ENCODE measurements around the gene HRAS.
A peak's percentile ranks its signal among the peaks of the same experiment; 100 is the strongest.
"Not testable (repeated sequence)": the region's sequence is repeated elsewhere in the genome, so short reads cannot be mapped to it uniquely, and the experiment has no call there.

Gene HRAS

DNA sequence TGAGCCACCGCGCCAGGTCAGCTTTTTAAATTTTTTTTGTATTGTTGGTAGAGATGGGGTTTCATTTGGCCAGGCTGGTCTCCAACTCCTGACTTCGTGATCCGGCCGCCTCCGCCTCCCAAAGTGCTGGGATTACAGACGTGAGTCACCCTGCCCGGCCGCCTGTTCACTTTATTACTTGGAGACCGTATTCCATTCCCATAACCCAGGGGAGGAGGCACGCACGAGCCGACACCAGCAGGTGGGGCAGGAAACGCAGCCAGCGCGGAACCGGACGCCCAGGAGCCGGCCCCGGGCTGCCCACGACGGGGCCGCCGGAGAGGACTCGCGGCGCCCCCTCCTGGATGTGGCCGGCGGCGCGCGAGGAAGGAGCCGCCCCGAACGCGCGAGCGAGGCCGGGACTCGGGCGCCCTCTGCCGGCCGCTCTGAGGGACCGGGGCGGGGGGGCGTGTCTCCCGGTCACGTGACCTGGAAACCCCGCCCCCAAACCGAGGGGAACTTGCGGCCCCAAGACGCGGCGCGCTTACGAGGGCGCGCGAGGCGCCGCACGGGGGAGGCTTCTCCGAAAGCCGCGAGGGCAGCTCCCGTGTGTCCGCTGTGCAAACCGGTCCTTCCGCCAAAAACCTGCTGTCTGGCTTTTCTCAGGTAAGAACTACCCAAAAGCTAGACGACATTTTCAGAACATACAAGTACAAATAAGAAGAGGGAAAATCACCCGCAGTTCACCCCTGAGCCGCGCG is 16.7 kb downstream of the HRAS start:
- Histone ChIP-seq H3K36me3 (replicated peaks) (peaks cover 4% of the 10 kb centered on the region), H3K4me3 (ENCODE audit: low read depth, low read length) (no peak overlapping the region), H3K27me3 (replicated peaks) (no peaks in the 10 kb centered on the region), H3K27ac (peak overlapping the region; percentile 56)
- DNase-seq = peak; percentile 92
- in situ Hi-C loops (cut with HindIII; ENCODE audit: low pct_ligation_motif_present, low sequenced_read_pairs) = no loop called here
- TF ChIP-seq, protein P1, sequence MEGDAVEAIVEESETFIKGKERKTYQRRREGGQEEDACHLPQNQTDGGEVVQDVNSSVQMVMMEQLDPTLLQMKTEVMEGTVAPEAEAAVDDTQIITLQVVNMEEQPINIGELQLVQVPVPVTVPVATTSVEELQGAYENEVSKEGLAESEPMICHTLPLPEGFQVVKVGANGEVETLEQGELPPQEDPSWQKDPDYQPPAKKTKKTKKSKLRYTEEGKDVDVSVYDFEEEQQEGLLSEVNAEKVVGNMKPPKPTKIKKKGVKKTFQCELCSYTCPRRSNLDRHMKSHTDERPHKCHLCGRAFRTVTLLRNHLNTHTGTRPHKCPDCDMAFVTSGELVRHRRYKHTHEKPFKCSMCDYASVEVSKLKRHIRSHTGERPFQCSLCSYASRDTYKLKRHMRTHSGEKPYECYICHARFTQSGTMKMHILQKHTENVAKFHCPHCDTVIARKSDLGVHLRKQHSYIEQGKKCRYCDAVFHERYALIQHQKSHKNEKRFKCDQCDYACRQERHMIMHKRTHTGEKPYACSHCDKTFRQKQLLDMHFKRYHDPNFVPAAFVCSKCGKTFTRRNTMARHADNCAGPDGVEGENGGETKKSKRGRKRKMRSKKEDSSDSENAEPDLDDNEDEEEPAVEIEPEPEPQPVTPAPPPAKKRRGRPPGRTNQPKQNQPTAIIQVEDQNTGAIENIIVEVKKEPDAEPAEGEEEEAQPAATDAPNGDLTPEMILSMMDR (IDR thresholded peaks at IDR 0.05; ENCODE audit: low read depth, low read length, missing control alignments) = peak; percentile 57

DNA sequence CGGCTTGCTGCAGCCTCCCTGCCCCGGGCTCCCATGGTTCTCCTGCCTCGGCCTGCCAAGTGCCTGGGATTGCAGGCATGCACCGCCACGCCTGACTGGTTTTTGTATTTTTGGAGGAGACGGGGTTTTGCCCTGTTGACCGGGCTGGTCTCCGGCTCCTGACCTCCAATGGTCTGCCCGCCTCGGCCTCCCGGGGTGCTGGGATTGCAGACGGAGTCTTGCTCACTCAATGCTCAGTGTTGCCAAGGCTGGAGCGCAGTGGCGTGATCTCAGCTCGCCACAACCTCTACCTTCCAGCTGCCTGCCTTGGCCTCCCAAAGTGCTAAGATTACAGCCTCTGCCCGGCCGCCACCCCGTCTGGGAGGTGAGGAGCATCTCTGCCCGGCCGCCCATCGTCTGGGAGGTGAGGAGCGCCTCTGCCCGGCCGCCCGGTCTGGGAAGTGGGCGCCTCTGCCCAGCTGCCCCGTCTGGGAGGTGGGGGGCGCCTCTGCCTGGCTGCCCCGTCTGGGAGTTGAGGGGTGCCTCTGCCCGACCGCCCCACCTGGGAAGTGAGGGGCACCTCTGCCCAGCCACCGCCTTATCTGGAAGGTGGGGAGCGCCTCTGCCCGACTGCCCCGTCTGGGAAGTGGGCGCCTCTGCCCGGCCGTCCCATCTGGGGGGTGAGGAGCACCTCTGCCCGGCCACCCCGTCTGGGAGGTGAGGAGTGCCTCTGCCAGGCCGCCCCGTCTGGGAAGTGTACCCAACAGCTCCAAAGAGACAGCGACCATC is 18.3 kb downstream of the HRAS start:
- H3K27me3 ChIP-seq (replicated peaks); H3K27ac ChIP-seq; H3K36me3 ChIP-seq (replicated peaks); DNase-seq; in situ Hi-C loops (cut with HindIII; ENCODE audit: low pct_ligation_motif_present, low sequenced_read_pairs); H3K4me3 ChIP-seq (ENCODE audit: low read depth, low read length): not testable (repeated sequence)

DNA sequence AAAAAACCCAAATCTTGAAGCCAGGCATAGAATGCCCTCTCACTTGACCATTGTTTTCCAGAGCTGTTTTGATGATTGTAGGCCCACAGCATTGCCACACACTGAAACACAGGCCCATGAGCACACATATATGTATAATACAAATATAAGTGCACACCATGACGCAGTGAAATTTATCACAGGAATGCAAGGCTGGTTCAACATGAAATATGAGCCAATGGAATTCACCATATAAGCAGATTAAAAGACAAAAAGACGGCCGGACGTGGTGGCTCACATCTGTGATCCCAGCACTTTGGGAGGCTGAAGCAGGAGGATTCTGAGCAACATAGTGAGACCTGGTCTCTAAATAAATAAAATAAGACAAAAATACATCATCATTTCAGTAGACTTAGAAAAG is 19.0 kb downstream of the HRAS start:
- no peaks in the 10 kb centered on the region for H3K27me3 ChIP-seq (replicated peaks)
- DNase-seq = no peak
- no peak overlapping the region for H3K27ac ChIP-seq
- TF ChIP-seq, protein P1 (IDR thresholded peaks at IDR 0.05; ENCODE audit: low read depth, low read length, missing control alignments) = no peak
- in situ Hi-C loops (cut with HindIII; ENCODE audit: low pct_ligation_motif_present, low sequenced_read_pairs) = no loop called here
- H3K4me3 ChIP-seq (ENCODE audit: low read depth, low read length) = no peak overlapping the region
- H3K36me3 ChIP-seq (replicated peaks) = peaks cover 4% of the 10 kb centered on the region

DNA sequence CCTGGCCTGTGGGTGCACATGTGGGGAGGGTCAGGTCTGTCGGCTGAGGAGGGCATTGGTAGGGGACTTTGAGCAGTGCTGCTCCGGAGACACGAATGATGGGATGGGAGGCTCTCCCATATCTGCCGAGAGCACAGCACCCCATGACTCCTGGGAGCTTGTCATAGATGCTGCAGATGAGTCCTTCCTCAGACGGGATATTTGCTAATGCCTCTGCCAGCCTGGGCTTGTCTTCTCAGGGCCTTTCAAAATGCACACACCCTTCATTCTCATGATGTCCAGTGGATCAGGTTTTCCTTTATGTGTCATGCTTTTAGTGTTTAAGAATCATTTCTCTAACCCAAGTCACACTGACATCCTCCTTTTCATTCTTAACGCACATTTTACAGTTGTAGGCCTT is 20.2 kb downstream of the HRAS start:
- Histone ChIP-seq H3K27me3 (replicated peaks) (no peaks in the 10 kb centered on the region), H3K4me3 (ENCODE audit: low read depth, low read length) (no peak overlapping the region), H3K36me3 (replicated peaks) (peaks cover 4% of the 10 kb centered on the region), H3K27ac (no peak overlapping the region)
- DNase-seq = no peak
- TF ChIP-seq, protein P1 (IDR thresholded peaks at IDR 0.05; ENCODE audit: low read depth, low read length, missing control alignments) = no peak
- in situ Hi-C loops (cut with HindIII; ENCODE audit: low pct_ligation_motif_present, low sequenced_read_pairs) = no loop called here

DNA sequence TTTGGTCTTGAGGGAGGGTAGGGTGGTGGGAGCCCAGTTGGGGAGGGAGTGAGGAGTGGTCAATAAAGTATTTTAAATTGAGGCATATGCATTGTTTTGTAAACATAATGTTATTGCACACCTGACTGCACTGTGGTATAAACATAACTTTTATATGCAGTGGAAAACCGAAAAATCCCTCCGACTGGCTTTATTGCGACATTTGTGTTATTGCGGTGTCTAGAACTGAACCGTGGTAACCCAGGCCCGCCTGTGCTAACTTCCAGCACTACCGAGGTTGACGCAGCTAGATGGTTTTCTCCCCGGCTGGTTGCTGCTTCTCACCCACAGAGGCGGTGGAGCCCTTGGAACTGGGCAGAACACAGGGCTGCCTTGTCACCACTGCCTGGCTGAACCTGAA is 20.8 kb downstream of the HRAS start:
- no peak for DNase-seq
- no peak overlapping the region for H3K4me3 ChIP-seq (ENCODE audit: low read depth, low read length)
- TF ChIP-seq, protein P1 (IDR thresholded peaks at IDR 0.05; ENCODE audit: low read depth, low read length, missing control alignments) = no peak
- H3K27me3 ChIP-seq (replicated peaks) = no peaks in the 10 kb centered on the region
- in situ Hi-C loops (cut with HindIII; ENCODE audit: low pct_ligation_motif_present, low sequenced_read_pairs) = no loop called here
- H3K27ac ChIP-seq = no peak overlapping the region
- H3K36me3 ChIP-seq (replicated peaks) = peaks cover 4% of the 10 kb centered on the region

DNA sequence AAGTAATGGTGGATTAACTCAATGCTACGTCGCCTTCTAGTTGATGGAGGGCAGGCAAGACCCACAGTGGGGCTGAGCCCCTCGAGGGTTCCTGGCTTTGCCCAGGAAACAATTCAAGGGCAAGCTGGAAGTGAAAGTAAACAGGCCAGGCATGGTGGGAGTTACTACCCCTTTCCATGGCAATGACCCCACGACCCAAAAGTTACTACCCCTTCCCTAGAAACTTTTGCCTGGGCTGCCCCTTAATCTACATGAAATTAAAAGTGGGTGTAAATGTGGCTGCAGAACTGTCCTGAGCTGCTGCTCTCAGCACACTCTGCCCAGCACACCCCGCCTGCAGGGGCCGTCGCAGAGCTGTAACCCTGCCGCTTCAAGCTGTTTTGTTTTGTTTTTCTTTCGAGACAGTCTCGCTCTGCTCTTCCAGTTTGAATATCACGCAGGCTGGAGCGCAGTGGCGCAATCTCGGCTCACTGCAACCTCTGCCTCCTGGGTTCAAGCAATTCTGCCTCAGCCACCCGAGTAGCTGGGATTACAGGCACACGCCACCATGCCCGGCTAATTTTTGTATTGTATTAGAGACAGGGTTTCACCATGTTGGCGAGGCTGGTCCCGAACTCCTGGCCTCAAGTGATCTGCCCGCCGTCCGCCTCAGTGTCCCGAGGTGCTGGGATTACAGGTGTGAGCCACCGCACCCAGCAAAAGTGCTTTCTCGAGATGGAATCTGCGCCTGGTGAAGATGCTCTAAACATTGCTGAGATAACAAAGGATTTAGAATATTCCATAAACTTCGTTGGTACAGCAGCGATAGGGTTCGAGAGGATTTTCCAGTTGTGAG is 22.4 kb downstream of the HRAS start:
- no peaks in the 10 kb centered on the region for H3K27me3 ChIP-seq (replicated peaks)
- no peak overlapping the region for H3K4me3 ChIP-seq (ENCODE audit: low read depth, low read length)
- TF ChIP-seq, protein P1 (IDR thresholded peaks at IDR 0.05; ENCODE audit: low read depth, low read length, missing control alignments) = no peak
- in situ Hi-C loops (cut with HindIII; ENCODE audit: low pct_ligation_motif_present, low sequenced_read_pairs) = no loop called here
- peaks cover 9% of the 10 kb centered on the region for H3K36me3 ChIP-seq (replicated peaks)
- DNase-seq = no peak
- no peak overlapping the region for H3K27ac ChIP-seq

Measured in brain microvascular endothelial cell (primary cell).